Activated T-helper 1 cell treated with anti-CD3 and anti-CD28 coated beads, Interleukin-2, amount 50 U/mL, for 16 hours (primary cell): ENCODE data around the gene CFAP410.
"Not testable (repeated sequence)": the region's sequence is repeated elsewhere in the genome, so short reads cannot be mapped to it uniquely, and the experiment has no call there.

Experiments
- DNase-seq, 2 donors: peaks; one replicate each; pipeline ENCODE4 v3.0.0-alpha.2; 2020; ENCODE audit warnings: low read depth in 1 of 2, low spot score in 1 of 2

Gene CFAP410

GRCh38 chr21:44288251-44289110, 50.7 kb downstream of the CFAP410 start:
- no peak for DNase-seq

- DNase-seq: no peak
Observed at GRCh38 chr21:44286716-44287632, 52.2 kb downstream of the CFAP410 start.

GRCh38 chr21:44286086-44286715, 53.0 kb downstream of the CFAP410 start:
- no peak for DNase-seq

- no peak for DNase-seq
Observed at GRCh38 chr21:44285138-44285992, 53.8 kb downstream of the CFAP410 start, which contains the start of gene AIRE. Gene AIRE (plus strand): TSS chr21:44285876. CDS start chr21:44286007, 131 bp downstream.

DNA sequence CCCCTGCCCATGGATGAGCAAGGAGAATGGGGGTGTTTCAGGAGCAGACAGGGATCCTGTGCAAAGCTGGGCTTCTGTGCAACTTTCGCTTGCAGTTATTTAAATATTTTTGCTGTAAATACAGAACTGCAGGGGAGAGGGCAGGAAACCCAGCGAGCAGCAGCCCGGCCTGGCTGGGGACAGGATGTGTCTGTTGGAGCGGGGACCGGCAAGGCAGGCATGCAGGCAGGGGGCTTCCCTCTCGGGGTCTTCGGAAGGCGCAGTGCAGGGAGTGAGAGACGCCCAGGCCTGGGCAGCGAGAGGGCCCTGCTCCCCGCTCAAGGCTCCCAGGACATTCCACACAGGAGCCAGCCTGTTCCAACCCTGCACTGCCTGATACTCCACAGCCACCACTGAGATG, 55.2 kb downstream of the CFAP410 start:
- no peak for DNase-seq

DNA sequence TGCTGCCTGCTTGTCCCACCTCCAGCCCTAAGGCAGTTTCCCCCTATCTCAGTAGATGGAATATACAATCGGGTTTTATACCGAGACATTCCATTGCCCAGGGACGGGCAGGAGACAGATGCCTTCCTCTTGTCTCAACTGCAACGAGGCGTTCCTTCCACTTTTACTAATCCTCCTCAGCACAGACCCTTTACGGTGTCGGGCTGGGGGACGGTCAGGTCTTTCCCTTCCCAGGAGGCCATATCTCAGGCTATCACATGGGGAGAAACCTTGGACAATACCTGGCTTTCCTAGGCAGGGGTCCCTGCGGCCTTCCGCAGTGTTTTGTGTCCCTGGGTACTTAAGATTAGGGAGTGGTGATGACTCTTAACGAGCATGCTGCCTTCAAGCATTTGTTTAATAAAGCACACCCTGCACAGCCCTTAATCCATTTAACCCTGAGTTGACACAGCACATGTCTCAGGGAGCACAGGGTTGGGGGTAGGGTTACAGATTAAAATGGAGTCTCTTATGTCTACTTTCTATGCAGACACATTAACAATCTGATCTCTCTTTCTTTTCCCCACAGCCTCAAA, 55.9 kb downstream of the CFAP410 start:
- DNase-seq: not testable (repeated sequence)

GRCh38 chr21:44282370-44282769, 56.8 kb downstream of the CFAP410 start:
- DNase-seq: no peak

DNA sequence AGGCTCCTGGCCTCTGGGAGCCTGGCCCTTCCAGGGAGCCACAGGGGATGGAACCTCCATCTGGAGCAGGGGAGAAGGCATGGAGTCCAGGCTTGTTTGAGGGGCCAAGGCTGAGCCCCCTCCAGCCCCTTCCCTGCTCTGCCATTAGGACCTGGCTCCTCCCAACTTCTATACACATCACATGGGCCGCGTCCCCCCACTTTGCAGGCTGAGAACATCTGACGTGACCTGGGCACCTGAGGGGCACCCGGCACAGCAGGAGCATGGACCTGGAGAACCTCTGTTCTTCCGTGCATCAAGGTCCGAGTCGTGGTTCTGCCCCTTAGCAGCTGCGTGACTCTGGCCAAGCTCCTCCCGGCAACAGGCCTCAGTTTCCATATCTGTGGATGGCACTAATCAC, 57.4 kb downstream of the CFAP410 start:
- DNase-seq: no peak

DNA sequence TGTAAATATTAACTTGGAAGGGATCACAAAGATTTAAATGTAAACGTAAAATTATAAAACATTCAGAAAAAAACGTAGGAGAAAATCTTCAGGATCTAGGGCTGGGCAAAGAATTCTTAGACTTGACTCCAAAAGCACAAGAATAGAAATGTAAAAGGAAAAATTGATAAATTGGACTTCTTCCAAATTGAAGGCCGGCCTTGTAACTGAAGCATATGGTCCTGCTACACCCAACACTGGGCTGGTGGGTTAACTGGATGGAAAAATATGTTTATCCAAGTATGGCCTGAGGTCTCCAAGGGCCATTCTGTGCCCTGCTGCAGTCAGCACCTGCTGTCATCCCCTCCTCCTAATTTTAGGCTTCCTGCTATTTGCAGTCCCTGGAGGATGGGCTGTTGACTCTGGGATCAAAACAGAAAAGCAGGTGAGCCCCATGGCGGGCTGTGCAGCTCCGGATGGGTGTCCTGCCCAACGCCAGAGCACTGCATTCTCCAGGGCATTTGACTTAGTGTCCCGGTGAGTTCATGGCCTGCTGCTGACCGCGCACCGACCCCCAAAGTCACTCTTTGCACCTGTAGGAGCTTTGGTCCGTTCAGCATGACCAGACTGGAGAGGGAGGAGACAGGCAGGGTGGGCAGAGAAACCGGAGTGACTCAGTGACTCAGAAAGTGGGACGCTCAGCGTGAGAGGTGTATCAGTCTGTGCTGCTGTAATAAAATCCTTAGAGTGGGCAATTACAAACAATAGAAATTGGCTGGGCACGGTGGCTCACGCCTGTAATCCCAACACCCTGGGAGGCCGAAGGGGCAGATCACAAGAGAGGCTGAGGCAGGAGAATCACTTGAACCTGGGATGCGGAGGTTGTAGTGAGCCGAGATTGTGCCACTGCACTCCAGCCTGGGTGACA, 59.6 kb downstream of the CFAP410 start:
- no peak for DNase-seq
